Tibial nerve (tissue), 4 donors: ENCODE data around the gene PHYKPL. TPM values are rescaled to one million over a fixed set of nuclear protein-coding genes. Genes with fewer than 3 reads are reported as not detected.

Experiments
- DNase-seq, 2 donors: peaks; one replicate each; pipeline ENCODE4 v3.0.0-alpha.2; 2019; ENCODE audit warnings: low spot score in 2 of 2
- H3K27ac ChIP-seq, 4 donors: fragments of 200-600 bp; sonication (generic) in 3 of 4; one replicate each; pipeline ENCODE4 v1.5.1; 2017 to 2019; ENCODE audit warnings: mild to moderate bottlenecking in 1 of 4
- H3K27me3 ChIP-seq, 2 donors: fragments of 200-600 bp; sonication (generic) in 1 of 2; one replicate each; pipeline versions ENCODE4 v1.5.1 to v1.6.0; 2017 to 2019
- H3K36me3 ChIP-seq, 3 donors: fragments of 200-600 bp; sonication (generic); one replicate each; pipeline ENCODE4 v1.5.1; 2018 to 2019
- H3K4me1 ChIP-seq, 4 donors: fragments of 200-600 bp; sonication (generic) in 3 of 4; one replicate each; pipeline ENCODE4 v1.5.1; 2017 to 2019
- H3K4me3 ChIP-seq, 4 donors: fragments of 200-600 bp; sonication (generic) in 3 of 4; one replicate each; pipeline ENCODE4 v1.5.1; 2017 to 2019; ENCODE audit warnings: mild to moderate bottlenecking in 1 of 4, moderate library complexity in 1 of 4
- H3K9me3 ChIP-seq, 4 donors: fragments of 200-600 bp; sonication (generic) in 3 of 4; one replicate each; pipeline ENCODE4 v1.5.1; 2017 to 2019
- CTCF ChIP-seq, 5 experiments: fragments of 200-600 bp in 3 of 5; fragments of 450-650 bp in 2 of 5; sonication (generic) in 3 of 5; IDR thresholded peaks; one replicate each; pipeline ENCODE4 v1.5.1; 2016 to 2019; ENCODE audit warnings: antibody characterized with exemption in 5 of 5, mild to moderate bottlenecking in 3 of 5, moderate library complexity in 2 of 5
- EP300 ChIP-seq, 2 donors: sonication (generic); formaldehyde crosslinking; IDR thresholded peaks; one replicate each; pipeline ENCODE4 v1.6.1; 2017; ENCODE audit warnings: antibody characterized with exemption in 2 of 2, mild to moderate bottlenecking in 1 of 2
- POLR2A ChIP-seq, 2 donors: fragments of 450-650 bp; IDR thresholded peaks; one replicate each; pipeline ENCODE4 v1.6.1; 2017; ENCODE audit warnings: antibody characterized with exemption in 2 of 2, mild to moderate bottlenecking in 2 of 2, moderate library complexity in 2 of 2
- WGBS, 2 donors: methylation state at CpG; one replicate each; pipeline ENCODE4 v1.1.5; 2018; 5-methylcytosine and 5-hydroxymethylcytosine counted together
- total RNA-seq, 4 donors: library from RNA; depleted of rRNA; stranded (reverse); fragments of >200 nt; gene quantifications; one replicate each; pipeline ENCODE4 v1.1.0, GENCODE V29; 2016

PHYKPL gene
- total RNA-seq, 4 donors from 2014 or later: 77.2 to 121 (median 97.1) TPM

- no peaks in the 10 kb centered on the region for H3K27me3 ChIP-seq
- no peaks in the 10 kb centered on the region for H3K9me3 ChIP-seq
- no peak overlapping the region for H3K4me3 ChIP-seq
- no peak overlapping the region for H3K27ac ChIP-seq
- no peaks in the 10 kb centered on the region for H3K36me3 ChIP-seq
- no peak for TF ChIP-seq CTCF (IDR thresholded peaks at IDR 0.05)
- TF ChIP-seq EP300 (IDR thresholded peaks at IDR 0.05): no peak
- no peak for TF ChIP-seq POLR2A (IDR thresholded peaks at IDR 0.05)
- H3K4me1 ChIP-seq: no peaks in the 10 kb centered on the region
- 68 to 72% methylated on average over 6 of the region's 6 CpGs for WGBS, 2 donors
- DNase-seq: no peak
Observed at GRCh38 chr5:178250263-178250662, 17.7 kb upstream of the PHYKPL start.

GRCh38 chr5:178249191-178249989 lies 16.8 kb upstream of the PHYKPL start:
- DNase-seq: no peak
- Histone ChIP-seq H3K36me3 (no peaks in the 10 kb centered on the region), H3K9me3 (no peaks in the 10 kb centered on the region), H3K27ac (no peak overlapping the region), H3K4me3 (no peak overlapping the region), H3K27me3 (no peaks in the 10 kb centered on the region), H3K4me1 (no peaks in the 10 kb centered on the region)
- no peak for TF ChIP-seq EP300 (IDR thresholded peaks at IDR 0.05)
- no peak for TF ChIP-seq POLR2A (IDR thresholded peaks at IDR 0.05)
- no peak for TF ChIP-seq CTCF (IDR thresholded peaks at IDR 0.05)
- 54 to 56% methylated on average over 8 to 13 of the region's 13 CpGs for WGBS, 2 donors

GRCh38 chr5:178248750-178249149 lies 16.1 kb upstream of the PHYKPL start:
- TF ChIP-seq POLR2A (IDR thresholded peaks at IDR 0.05): no peak
- no peak for TF ChIP-seq EP300 (IDR thresholded peaks at IDR 0.05)
- TF ChIP-seq CTCF (IDR thresholded peaks at IDR 0.05): no peak
- H3K27me3 ChIP-seq: no peaks in the 10 kb centered on the region

GRCh38 chr5:178247481-178248456 lies 15.2 kb upstream of the PHYKPL start:
- DNase-seq: no peak
- no peak overlapping the region for H3K4me3 ChIP-seq

More at GRCh38 chr5:178248750-178249149, 16.1 kb upstream of the PHYKPL start:
- Histone ChIP-seq H3K4me3 (no peak overlapping the region), H3K27ac (no peak overlapping the region), H3K36me3 (no peaks in the 10 kb centered on the region), H3K4me1 (no peaks in the 10 kb centered on the region), H3K9me3 (no peaks in the 10 kb centered on the region)
- WGBS, 2 donors: 89% methylated on average over 10 to 16 of the region's 18 CpGs
- DNase-seq: no peak

More at GRCh38 chr5:178247481-178248456, 15.2 kb upstream of the PHYKPL start:
- TF ChIP-seq CTCF (IDR thresholded peaks at IDR 0.05) (no peak), POLR2A (IDR thresholded peaks at IDR 0.05) (no peak), EP300 (IDR thresholded peaks at IDR 0.05) (no peak)
- H3K9me3 ChIP-seq: no peaks in the 10 kb centered on the region
- no peaks in the 10 kb centered on the region for H3K27me3 ChIP-seq
- no peaks in the 10 kb centered on the region for H3K4me1 ChIP-seq
- no peaks in the 10 kb centered on the region for H3K36me3 ChIP-seq
- no peak overlapping the region for H3K27ac ChIP-seq
- 73 to 78% methylated on average over 21 to 24 of the region's 24 CpGs for whole genome bisulfite sequencing, 2 donors
